ENCODE measurements around the gene PLEKHD1. TPM values are rescaled to one million over a fixed set of nuclear protein-coding genes. Genes with fewer than 3 reads are reported as not detected.
"Not testable (repeated sequence)": the region's sequence is repeated elsewhere in the genome, so short reads cannot be mapped to it uniquely, and the experiment has no call there.

The PLEKHD1 gene
- total RNA-seq, 1 donor from 2014 or later, result 0.24 TPM

- ATAC-seq (ENCODE audit: low read depth), result no peak
- Mint-ChIP-seq H3K9me3 (no peaks in the 10 kb centered on the region), H3K4me1 (no peaks in the 10 kb centered on the region), H3K4me3 (no peak overlapping the region), H3K36me3 (ENCODE audit: low read depth) (no peaks in the 10 kb centered on the region), H3K27ac (no peak overlapping the region), H3K27me3 (peaks cover 45% of the 10 kb centered on the region)
- POLR2A ChIA-PET, result no interaction called here
- DNase-seq, result no peak
- CTCF ChIA-PET, result no interaction called here
- no peak for TF ChIP-seq CTCF (IDR thresholded peaks at IDR 0.05)
- intact Hi-C loops (cut with micrococcal nuclease), result no loop called here
Observed at GRCh38 chr14:69491193-69491592, 6.7 kb downstream of the PLEKHD1 start.

GRCh38 chr14:69493038-69493437 is 8.5 kb downstream of the PLEKHD1 start:
- ATAC-seq (ENCODE audit: low read depth) (no peak), DNase-seq (no peak)
- intact Hi-C loops (cut with micrococcal nuclease), result no loop called here
- Mint-ChIP-seq H3K27ac (no peak overlapping the region), H3K36me3 (ENCODE audit: low read depth) (no peaks in the 10 kb centered on the region), H3K27me3 (peaks cover 34% of the 10 kb centered on the region), H3K4me1 (no peaks in the 10 kb centered on the region), H3K4me3 (no peak overlapping the region), H3K9me3 (no peaks in the 10 kb centered on the region)
- CTCF ChIA-PET, result no interaction called here
- TF ChIP-seq CTCF (IDR thresholded peaks at IDR 0.05), result no peak
- POLR2A ChIA-PET, result no interaction called here

GRCh38 chr14:69493791-69494190 is 9.3 kb downstream of the PLEKHD1 start:
- DNase-seq, result no peak
- intact Hi-C loops (cut with micrococcal nuclease), result no loop called here
- peaks cover 29% of the 10 kb centered on the region for H3K27me3 Mint-ChIP-seq
- H3K4me3 Mint-ChIP-seq, result no peak overlapping the region
- H3K27ac Mint-ChIP-seq, result no peak overlapping the region
- no peaks in the 10 kb centered on the region for H3K4me1 Mint-ChIP-seq
- no peak for ATAC-seq (ENCODE audit: low read depth)
- CTCF ChIA-PET, result no interaction called here
- H3K9me3 Mint-ChIP-seq, result no peaks in the 10 kb centered on the region
- POLR2A ChIA-PET, result no interaction called here
- no peaks in the 10 kb centered on the region for H3K36me3 Mint-ChIP-seq (ENCODE audit: low read depth)
- TF ChIP-seq CTCF (IDR thresholded peaks at IDR 0.05), result no peak

- ATAC-seq (ENCODE audit: low read depth), result no peak
- H3K27ac Mint-ChIP-seq, result no peak overlapping the region
- no peak for DNase-seq
- no peak overlapping the region for H3K4me3 Mint-ChIP-seq
- intact Hi-C loops (cut with micrococcal nuclease), result no loop called here
- H3K4me1 Mint-ChIP-seq, result no peaks in the 10 kb centered on the region
- H3K27me3 Mint-ChIP-seq, result peaks cover 27% of the 10 kb centered on the region
- no peaks in the 10 kb centered on the region for H3K9me3 Mint-ChIP-seq
- no peaks in the 10 kb centered on the region for H3K36me3 Mint-ChIP-seq (ENCODE audit: low read depth)
- no peak for TF ChIP-seq CTCF (IDR thresholded peaks at IDR 0.05)
- CTCF ChIA-PET, result no interaction called here
- POLR2A ChIA-PET, result no interaction called here
Observed at GRCh38 chr14:69495341-69495921, 10.9 kb downstream of the PLEKHD1 start.

- H3K9me3 Mint-ChIP-seq; intact Hi-C loops (cut with micrococcal nuclease); H3K27ac Mint-ChIP-seq; CTCF ChIA-PET; H3K4me1 Mint-ChIP-seq; H3K4me3 Mint-ChIP-seq; H3K36me3 Mint-ChIP-seq (ENCODE audit: low read depth); DNase-seq; POLR2A ChIA-PET; ATAC-seq (ENCODE audit: low read depth): not testable (repeated sequence)
- peaks cover 27% of the 10 kb centered on the region for H3K27me3 Mint-ChIP-seq
Observed at GRCh38 chr14:69497866-69498265, 13.3 kb downstream of the PLEKHD1 start.

- DNase-seq; ATAC-seq (ENCODE audit: low read depth); H3K9me3 Mint-ChIP-seq; intact Hi-C loops (cut with micrococcal nuclease); H3K4me1 Mint-ChIP-seq; H3K36me3 Mint-ChIP-seq (ENCODE audit: low read depth); CTCF ChIA-PET; POLR2A ChIA-PET; H3K4me3 Mint-ChIP-seq; H3K27ac Mint-ChIP-seq: not testable (repeated sequence)
- H3K27me3 Mint-ChIP-seq, result peaks cover 26% of the 10 kb centered on the region
Observed at GRCh38 chr14:69498286-69498685, 13.8 kb downstream of the PLEKHD1 start.

Data from activated B cell treated with CpG ODN at 0.5 μM for 24 hours (primary cell).